GM21381 (cell line): ENCODE results near the gene THSD4.

Experiments
- ATAC-seq: cut with Tn5 transposase; IDR thresholded peaks from one replicate; pipeline ENCODE4 v1.9.1; 2021; ENCODE audit warnings: mild to moderate bottlenecking, moderate library complexity; ENCODE audit not compliant: unreplicated experiment

Gene THSD4

DNA sequence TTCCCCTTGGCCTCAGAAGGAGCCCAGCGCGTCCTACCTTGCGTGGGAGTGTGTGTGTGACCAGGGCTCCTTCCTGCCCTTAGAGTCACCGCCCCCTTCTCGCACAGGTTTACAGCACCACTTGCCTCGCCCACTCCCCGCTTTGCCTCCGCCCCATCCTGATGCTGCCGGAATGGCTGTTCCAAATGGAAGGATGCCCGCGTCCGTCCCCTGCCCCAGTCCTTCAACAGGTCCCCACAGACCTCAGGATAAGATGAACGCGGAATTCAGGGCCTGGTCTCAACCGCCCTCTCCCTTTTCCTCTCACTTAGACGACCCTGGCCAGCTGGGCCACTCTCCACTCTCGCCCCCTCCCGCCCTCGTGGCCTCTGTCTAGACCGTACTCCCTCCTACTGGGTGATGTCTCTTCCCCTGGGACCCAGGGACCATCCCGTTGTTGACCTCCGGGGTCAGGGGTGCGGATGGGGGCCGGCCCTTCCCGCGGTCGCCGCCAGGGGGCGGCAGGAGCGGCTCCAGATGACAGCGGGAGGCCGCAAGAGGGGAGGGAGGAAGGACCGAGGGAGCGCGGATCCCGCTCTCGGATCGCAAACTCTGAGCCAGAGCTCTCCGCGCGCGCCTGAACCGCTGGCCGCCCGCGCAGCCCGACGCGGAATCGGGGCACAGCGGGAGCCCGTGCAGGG is at the start of gene THSD4:
Gene THSD4, plus strand, starts transcription at position 585 of the 680 bp plus-strand sequence.
- ATAC-seq: peak; percentile 83

DNA sequence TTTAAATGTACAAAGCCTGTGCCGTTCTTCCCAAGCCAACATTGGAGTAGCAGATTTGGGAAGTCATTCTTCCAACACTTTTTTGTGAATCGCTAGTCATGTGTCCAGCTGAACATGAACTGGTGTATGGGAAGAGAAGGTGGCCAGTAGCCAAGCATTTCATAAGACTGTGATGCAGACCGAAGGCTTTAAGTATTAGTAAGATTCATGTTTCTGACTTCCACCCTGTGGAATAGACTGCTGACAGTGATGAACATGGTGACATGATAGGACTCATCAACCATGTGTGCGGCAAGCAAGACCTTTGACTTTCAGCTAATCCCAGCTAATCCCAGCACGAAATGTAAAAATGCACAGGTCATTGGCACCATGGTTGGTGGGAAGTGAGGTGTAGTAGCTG is 48.3 kb upstream of the THSD4 start:
- no peak for ATAC-seq

DNA sequence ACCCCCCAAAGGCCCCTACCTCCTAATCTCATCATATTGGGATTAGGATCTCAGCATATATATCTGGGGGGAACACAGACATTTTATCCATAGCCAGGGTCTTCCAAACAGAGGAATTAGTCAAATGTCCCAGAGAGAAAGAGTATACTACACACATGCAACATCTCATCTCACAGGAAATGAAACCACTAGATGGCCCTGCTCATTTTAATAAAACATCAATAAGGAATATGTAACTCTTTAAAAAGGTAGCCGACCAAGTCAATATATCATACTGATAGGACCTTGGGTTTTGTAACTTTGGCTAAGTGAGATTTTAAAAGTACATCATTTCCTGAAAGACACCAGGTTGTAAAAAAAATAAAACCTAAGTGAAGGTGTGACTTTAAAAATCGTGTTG is 45.6 kb upstream of the THSD4 start:
- ATAC-seq: no peak

DNA sequence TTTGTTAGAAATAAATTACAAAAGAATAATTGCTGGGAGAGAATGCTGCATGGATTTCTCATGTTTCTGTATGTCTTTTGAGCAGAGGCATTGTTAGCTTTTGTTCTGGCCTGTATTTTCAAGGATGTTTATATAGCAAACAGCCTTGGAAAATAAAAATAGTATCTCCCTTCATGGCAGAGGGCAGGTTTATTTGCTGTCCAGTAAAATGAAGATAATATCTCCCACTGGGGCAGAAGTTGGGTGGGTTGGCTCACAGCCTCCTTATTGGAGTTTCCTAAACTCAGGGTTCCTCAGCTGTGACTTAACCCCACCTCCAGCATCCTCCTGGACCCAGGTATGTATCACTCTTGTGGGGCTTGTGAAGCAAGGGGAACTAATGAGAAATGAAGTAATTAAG is 43.7 kb upstream of the THSD4 start:
- no peak for ATAC-seq

DNA sequence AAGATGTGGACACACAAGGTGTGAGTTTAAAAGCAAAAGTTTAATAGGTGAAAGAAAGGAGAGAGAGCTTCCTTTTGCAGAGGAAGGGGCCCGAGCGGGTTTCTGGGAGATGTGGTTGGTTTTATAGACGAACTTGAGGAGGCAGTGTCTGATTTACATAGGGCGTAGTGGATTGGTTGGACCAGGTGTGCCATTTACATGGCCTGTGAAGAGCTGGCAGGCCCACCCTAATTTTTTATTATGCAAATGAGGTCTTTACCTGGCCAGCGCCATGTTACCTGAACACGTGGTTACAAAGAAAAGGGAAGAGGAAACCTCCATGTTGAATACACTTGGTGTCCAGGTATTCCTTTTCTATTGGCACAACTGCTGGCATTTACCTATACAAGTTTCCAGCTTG is 42.8 kb upstream of the THSD4 start:
- ATAC-seq: no peak

DNA sequence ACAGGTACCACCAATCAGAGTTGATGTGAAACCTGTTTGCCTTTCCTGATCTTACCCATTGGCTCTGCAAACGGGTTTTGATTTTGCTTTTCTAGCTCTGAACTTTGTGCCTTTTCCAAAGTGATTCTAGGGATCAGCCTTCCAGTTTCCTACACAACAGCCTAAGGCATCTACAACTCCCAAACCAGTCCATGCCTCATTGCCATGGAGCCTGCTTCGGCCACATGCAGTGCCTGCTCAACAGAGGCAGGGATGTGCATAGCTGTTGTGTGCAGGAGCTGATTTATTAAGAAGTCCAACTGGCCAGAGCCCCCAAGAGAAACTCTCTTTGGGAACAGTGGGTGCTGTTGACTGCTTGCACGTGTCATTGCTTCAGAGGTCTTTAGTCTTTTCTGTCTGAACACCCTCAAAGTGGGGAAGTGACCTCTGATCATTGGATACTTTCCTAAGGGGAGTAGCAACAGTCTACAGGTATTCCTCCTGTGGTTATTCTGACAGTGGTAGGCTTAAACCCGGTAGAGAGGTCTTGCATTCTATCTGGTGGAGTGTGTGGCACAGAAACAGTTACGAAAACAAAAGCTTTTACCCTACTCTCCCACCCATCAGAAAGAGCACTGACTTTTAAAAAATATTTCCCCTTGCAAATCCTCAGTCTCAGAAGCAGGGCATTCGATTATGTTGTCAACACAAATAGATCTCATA is 36.6 kb upstream of the THSD4 start:
- ATAC-seq: no peak

DNA sequence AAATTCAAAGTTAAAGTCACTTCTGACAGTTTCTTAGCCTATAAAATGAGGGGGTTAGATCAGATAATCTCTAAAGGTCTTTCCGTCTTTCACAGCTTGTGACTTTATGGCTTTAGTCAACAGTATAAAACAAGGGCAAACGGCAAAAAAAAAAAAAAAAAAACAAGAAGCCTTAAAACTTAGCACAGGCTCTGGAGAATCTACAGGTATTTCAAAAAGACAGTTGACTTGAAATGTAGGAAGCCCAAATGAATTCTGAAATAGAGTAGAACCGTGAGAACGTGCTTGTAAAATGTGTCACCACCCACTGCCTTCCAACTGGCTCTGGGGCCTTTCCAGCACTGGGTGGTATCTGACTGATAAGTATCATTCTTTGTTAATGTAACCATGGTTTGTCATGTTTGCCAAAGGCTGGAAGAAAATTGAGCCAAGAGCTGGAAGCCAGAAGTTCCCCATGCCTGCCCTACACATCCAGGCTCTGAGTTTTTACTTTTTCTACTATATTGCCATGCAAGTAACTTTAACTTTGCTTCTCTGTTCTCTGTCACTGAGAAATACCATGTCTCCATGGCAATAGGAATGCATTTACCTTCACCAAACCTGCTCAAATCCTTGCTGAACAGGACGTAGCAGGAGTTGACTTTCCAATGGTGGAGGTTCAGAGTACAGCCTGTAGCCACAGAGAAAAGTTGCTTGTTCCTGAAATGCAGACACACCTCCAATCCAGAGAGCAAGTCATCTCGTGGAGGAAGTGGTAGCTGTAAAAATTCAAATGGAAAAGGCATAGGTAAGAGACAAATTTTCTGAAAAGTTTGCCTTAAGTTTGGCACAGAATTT is 35.8 kb upstream of the THSD4 start:
- ATAC-seq: no peak

DNA sequence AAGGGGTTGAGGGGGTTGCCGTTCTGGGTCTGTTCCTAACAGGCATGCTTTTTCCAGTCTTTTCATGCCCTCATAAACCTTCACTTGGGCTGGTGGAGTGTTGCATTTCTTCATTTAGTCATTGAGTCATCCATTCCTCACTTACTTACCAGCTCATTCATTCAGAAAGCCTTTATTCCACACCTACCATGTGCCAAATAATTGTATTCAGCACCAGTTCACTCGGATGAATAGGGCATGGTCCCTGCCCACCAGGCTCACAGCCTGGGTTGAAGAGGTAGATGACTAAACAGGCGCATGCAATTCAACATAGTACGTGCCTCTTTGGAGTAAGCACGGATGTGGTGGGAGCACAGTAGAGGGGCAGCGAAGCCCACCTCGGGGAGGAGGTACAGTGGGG is 35.1 kb upstream of the THSD4 start:
- no peak for ATAC-seq

DNA sequence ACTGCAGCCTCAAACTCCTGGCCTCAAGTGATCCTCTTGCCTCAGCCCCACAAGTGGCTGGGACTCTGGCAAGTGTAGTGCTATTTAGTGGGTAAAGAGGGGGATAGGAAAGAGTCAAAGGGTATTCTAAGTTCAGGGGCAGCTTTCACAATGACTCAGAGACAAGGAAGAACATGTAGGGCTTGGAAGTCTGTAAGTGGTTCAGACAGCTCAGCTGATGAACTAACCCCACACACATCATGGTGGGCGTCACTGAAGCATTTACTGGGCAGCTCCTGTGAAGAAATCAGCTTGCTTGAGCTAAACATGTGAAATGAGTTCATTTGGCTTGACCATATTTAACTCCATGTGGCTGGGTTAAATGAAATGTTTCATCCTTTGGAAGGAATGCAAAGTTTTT is 34.6 kb upstream of the THSD4 start:
- no peak for ATAC-seq

DNA sequence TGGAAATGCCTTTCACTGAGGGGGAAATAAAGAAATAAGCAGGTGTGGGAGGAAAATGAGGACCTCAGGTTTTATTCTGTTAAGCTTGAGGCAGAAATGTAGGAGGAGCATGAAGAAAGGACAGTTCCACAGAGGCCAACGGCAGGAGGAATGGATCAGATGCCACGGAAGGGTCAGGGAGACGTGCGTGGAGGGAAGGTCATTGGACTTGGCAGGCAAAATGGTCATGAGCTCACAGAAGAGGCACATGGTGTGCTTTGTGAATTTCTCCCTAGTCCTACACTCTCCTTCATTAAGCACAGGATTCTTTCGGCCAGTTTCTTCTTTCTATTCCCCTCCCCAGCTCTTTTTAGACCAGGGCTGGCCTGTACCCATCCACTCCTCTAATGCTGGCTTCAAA is 32.5 kb upstream of the THSD4 start:
- ATAC-seq: no peak

DNA sequence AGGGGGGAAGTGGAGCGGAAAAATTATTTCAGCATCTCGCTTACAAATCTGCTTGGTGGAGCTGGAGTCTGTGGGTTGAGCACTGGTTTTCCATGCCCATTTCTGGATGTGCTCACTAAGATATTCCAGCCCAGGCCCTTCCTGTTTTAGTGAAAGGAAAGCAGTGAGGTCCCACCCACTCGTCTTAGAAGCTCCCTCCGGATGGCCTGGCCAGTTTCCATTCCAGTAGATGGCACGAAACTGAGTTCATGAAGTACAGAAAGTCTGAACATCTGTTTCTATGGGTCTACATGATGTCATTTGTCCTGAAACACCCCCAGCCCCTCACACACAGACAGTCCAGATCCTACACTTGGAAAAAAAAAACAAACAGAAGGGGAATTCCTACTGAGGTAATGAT is 31.9 kb upstream of the THSD4 start:
- no peak for ATAC-seq

DNA sequence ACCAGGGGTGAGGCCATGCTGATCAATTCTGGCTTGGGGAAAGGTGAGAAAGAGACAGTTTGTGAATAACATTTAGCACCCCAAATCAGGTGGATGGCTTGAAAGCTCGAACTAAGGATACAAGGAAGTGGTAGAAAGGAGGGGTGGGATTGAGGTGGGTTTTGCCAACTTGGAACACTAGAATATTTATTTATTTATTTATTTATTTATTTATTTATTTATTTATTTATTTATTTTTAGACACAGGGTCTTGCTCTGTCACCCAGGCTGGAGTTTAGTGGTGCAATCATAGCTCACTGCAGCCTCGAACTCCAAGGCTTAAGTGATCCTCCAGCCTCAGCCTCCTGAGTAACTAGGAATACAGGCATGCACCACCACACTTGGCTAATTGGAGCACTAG is 31.0 kb upstream of the THSD4 start:
- no peak for ATAC-seq

DNA sequence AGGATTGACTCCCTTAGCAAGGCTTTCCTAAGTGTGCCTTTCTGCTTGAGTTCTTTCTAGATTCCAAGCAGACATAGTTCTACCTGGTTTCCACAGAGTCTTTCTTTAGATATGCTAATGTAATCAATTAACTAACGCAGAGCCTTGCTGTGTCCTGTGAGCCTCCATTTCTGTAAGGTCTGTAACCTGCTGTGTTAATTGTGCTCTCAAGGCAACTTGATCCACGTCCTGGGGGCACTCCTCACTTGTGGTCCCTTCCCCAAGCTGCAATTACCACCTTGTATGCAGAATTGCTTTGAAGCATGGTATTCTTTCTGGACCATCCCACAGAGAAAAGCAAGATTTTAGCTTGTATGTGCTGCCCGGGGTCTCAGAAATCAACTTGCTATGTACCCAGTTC is 29.5 kb upstream of the THSD4 start:
- no peak for ATAC-seq

DNA sequence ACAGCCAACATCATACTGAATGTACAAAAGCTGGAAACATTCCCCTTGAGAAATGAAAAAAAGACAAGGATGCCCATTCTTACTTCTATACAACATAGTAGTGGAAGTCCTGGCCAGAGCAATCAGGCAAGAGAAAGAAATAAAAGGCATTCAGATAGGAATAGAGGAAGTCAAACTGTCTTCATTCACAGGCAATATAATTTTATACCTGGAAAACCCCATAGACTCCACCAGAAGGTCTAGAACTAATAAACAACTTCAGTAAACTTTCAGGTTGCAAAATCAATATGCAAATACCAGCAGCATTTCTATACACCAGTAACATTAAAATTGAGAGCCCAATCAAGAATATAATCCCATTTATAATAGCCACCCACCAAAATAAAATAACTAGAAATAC is 27.1 kb upstream of the THSD4 start:
- ATAC-seq: no peak

DNA sequence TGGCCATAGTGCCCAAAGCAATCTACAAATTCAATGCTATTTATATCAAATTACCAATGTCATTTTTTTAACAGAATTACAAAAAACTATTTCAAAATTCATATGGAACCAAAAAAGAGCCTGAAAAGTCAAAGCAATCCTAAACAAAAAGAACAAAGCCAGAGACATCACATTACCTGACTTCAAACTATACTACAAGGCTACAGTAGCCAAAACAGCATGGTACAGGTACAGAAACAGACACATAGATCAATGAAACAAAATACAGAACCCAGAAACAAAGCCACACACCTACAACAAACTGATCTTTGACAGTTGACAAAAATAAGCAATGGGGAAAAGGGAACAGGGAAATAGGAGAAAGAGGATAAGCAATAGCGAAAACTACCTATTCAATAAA is 26.6 kb upstream of the THSD4 start:
- no peak for ATAC-seq

DNA sequence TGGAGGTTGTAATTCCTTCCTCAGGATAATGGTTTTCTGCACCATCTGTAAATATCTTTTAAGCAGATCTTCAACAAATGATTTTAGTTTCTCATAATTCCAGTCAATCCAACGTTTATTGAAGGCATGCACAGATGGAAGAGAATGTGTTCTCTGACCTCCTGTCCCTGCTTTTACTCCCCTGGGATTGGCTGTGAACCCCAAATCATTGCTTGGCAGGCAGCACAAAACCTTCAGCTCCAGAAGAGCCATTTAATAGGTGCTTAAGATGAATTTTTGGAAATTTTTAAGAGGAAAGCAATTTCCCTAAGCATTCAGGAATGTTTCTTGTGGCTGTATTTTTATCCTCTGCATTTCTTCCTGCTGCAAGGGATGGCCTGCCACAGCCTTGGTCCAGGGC is 25.5 kb upstream of the THSD4 start:
- no peak for ATAC-seq

DNA sequence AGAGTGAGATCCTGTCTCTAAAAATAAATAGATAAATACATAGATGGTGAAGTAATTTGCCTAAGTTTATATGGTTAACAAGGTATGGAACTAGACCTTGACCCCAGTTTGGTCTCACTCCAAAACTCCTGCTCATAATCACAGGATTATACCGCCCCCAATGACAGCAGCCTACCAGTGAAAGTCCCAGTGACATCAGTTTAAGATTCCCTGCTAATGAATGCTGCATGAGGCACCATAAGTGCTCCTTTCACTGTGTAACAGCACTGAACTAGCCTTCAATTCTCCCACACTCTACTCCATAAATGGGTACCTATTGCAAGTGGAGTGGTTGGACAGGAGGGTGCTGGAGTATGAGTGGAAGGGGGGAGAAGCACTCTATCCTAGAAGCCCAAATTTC is 23.7 kb upstream of the THSD4 start:
- ATAC-seq: no peak

DNA sequence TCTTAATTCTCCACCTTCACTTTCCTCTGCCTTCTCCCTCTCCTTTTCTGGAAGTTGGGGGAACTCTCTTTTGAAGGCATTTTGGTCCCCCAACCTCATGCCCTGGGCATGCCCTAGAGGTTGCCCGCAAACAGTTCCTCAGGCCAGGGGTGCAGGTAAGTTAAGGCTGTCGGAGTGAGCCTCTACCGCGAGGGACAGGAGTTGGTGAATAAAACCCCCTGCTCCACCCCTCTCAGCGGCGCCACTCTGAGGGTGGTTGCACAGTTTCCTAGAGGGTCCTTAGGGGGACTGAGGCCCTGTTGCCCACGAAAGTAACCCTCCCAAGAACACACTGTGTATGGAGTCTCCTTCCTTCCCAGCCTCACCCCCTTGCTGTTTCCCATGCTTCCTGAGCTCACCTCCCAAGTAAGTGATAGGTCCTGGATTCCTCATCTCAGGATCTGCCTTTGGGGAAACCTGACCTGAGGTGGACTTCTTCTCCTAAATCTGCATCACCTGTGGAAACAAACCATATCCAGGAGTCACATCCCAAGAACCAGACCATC is 23.1 kb upstream of the THSD4 start:
- ATAC-seq: no peak

DNA sequence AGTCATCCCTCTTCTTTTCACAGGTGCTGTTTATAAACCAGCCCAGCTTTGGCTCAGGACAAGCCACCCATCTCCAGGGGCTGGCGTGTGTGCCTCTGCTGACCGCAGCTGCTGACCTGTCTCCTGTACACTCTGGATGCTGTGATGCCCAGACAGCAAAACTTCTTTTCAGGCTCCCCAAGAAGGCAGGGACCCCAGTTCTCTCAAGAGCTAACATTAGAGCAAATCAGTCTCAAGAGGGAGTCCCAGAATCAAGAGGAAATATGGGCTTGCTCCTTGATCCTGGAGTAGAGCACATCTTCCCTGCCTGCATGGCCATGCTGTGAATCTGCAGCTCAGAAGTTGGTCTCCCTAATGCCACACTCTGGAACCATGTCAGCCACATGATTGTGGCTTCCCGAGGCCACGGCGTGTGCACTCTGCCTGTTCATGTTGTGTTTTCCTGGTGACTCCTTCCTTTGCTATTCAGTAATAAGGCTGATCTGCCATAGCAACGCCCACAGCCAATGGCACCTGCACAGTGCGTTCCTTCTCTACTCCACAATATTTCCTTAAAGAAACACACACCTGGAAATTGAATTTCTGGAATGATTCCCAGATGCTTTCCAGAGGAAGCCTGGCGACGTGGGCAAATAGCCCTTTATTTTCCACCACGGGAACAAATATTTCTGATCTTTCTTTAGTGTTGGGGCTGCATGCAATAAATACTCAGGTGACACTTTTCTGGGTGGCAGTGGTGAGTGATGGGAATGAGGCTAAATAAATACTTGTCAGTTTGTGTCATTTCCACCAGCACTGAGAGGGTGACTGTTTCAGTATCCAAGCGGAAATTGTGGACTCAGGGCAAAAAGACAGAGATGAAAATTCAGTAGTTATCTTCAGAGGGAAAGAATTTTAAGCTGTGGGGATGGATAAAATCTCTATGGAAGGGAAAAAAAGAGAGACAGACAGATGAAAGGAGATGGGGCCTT is 21.9 kb upstream of the THSD4 start:
- no peak for ATAC-seq

DNA sequence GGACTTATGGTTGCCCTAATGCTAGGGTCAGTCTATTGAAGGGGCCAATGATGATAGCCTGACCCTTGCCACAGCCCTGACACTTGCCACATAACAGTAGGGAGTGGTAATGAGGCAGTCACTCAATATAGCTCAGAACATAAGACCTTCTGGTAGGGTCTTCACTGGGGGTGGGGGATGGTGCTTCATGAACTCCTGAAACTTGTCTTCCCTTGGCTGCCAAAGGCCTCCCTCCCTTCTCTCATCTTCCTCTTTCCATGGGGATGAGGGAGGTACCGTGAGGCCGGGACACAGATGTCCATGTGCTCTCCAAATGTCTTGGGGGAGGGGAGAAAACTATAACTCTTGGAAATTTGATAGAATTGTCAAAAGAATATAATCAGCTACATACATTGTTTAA is 21.1 kb upstream of the THSD4 start:
- ATAC-seq: no peak

DNA sequence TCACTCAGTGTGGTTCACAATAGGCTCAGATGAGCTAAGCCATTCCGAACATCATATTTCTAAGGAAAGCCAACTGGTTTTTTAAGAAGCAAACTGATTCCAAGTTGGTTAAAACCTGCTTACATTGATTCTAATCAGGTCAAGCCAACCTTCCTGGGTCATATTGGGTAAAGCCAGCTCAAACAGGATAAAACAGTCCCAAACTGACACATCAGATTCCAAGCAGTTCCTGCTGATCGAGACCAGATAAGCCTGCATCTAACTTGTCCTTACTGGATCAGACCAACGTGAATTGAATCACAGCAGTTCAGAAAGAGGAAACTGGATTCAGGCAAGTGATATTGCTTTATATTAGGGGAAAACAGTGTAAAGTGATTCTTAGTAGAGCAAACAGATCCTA is 18.6 kb upstream of the THSD4 start:
- no peak for ATAC-seq
